Posterior cingulate gyrus (tissue), 11 donors: ENCODE results near the gene ICA1.

ENCODE experiments used
- DNase-seq, 10 donors: peaks; one replicate each; pipeline versions ENCODE4 v3.0.0 to v3.0.0-alpha.2; 2020 to 2021; ENCODE audit warnings: mixed read lengths in 3 of 10
- intact Hi-C: fragments of 100-400 bp; cut with DNase I; formaldehyde crosslinking; loops from one replicate; pipeline ENCODE4 v1.15.1; 2023

The ICA1 gene

GRCh38 chr7:8261711-8262695, at the start of gene ICA1:
ICA1 (minus strand) TSS chr7:8262167; CDS start chr7:8235926, 26,241 bp downstream.
- DNase-seq, result peak in 9 of 10 donors; percentile 33 to 95 (median 64)
- intact Hi-C loops, result no loop called here

GRCh38 chr7:8310876-8311275, 48.9 kb upstream of the ICA1 start:
- no peak for DNase-seq
- intact Hi-C loops, result loop anchor here (2.0 kb wide), 1 partner anchor 54 kb away; no protein-coding TSS in a partner anchor

- intact Hi-C loops, result no loop called here
Observed at GRCh38 chr7:8305625-8306388, 43.8 kb upstream of the ICA1 start.

GRCh38 chr7:8305104-8305503, 43.1 kb upstream of the ICA1 start:
- intact Hi-C loops, result no loop called here
- peak in 1 of 10 donors; percentile 74 for DNase-seq

More at GRCh38 chr7:8305625-8306388, 43.8 kb upstream of the ICA1 start:
- no peak for DNase-seq

- intact Hi-C loops, result no loop called here
- no peak for DNase-seq
Observed at GRCh38 chr7:8303904-8304528, 42.0 kb upstream of the ICA1 start.

- intact Hi-C loops, result loop anchor here (5.0 to 10.0 kb wide), 3 partner anchors 80 to 872 kb away; no protein-coding TSS in a partner anchor
- DNase-seq, result peak in 1 of 10 donors; percentile 75
Observed at GRCh38 chr7:8297023-8297422, 35.1 kb upstream of the ICA1 start.

GRCh38 chr7:8296362-8296659, 34.3 kb upstream of the ICA1 start:
- DNase-seq, result no peak
- intact Hi-C loops, result loop anchor here (5.0 to 10.0 kb wide), 3 partner anchors 79 to 872 kb away; no protein-coding TSS in a partner anchor

GRCh38 chr7:8295638-8296361, 33.8 kb upstream of the ICA1 start:
- intact Hi-C loops, result loop anchor here (5.0 to 10.0 kb wide), 3 partner anchors 78 to 871 kb away; no protein-coding TSS in a partner anchor
- peak in 1 of 10 donors; percentile 16 for DNase-seq

- peak in 1 of 10 donors; percentile 49 for DNase-seq
- intact Hi-C loops, result loop anchor here (10.0 kb wide), 2 partner anchors 617 to 867 kb away; no protein-coding TSS in a partner anchor
Observed at GRCh38 chr7:8291397-8292141, 29.6 kb upstream of the ICA1 start.

GRCh38 chr7:8290645-8291308, 28.8 kb upstream of the ICA1 start:
- intact Hi-C loops, result loop anchor here (10.0 kb wide), 2 partner anchors 616 to 866 kb away; no protein-coding TSS in a partner anchor

GRCh38 chr7:8286118-8286517, 24.2 kb upstream of the ICA1 start:
- intact Hi-C loops, result no loop called here
- DNase-seq, result no peak

More at GRCh38 chr7:8290645-8291308, 28.8 kb upstream of the ICA1 start:
- no peak for DNase-seq

- intact Hi-C loops, result no loop called here
- DNase-seq, result no peak
Observed at GRCh38 chr7:8285155-8285554, 23.2 kb upstream of the ICA1 start.

GRCh38 chr7:8284606-8285005, 22.6 kb upstream of the ICA1 start:
- intact Hi-C loops, result no loop called here
- no peak for DNase-seq

GRCh38 chr7:8283968-8284367, 22.0 kb upstream of the ICA1 start:
- DNase-seq, result no peak
- intact Hi-C loops, result no loop called here

- no peak for DNase-seq
- intact Hi-C loops, result no loop called here
Observed at GRCh38 chr7:8282871-8283270, 20.9 kb upstream of the ICA1 start.

GRCh38 chr7:8282162-8282561, 20.2 kb upstream of the ICA1 start:
- intact Hi-C loops, result no loop called here
- no peak for DNase-seq

GRCh38 chr7:8278183-8278582, 16.2 kb upstream of the ICA1 start:
- no peak for DNase-seq
- intact Hi-C loops, result no loop called here

- intact Hi-C loops, result no loop called here
- DNase-seq, result no peak
Observed at GRCh38 chr7:8277394-8277982, 15.5 kb upstream of the ICA1 start.
